OCI-LY1 (cell line): ENCODE measurements around the gene IL22RA2.

ENCODE experiments used
- H2AFZ ChIP-seq: fragments of 200-600 bp; sonication (generic), shearing (Covaris generic); 2 replicates; pipeline ENCODE4 v1.6.0; 2014; ENCODE audit warnings: antibody characterized with exemption, mild to moderate bottlenecking, low read length
- H3F3A ChIP-seq: fragments of 200-600 bp; sonication (generic), shearing (Covaris generic); 2 replicates; pipeline ENCODE4 v1.6.0; 2014; ENCODE audit warnings: mild to moderate bottlenecking, antibody characterized with exemption, low read length, moderate library complexity; ENCODE audit not compliant: insufficient read depth
- H3K27ac ChIP-seq: fragments of 200-600 bp; sonication (generic); 2 replicates; pipeline ENCODE4 v1.5.1; 2014; ENCODE audit warnings: low read length, mixed run types, mild to moderate bottlenecking, low read depth; ENCODE audit not compliant: poor library complexity, severe bottlenecking
- H3K27me3 ChIP-seq: fragments of 200-600 bp; sonication (generic); 2 replicates; pipeline ENCODE4 v1.6.0; 2014; ENCODE audit warnings: antibody characterized with exemption, mild to moderate bottlenecking, low read length, moderate library complexity; ENCODE audit not compliant: insufficient read depth
- H3K36me3 ChIP-seq: fragments of 200-600 bp; sonication (generic); 2 replicates; pipeline ENCODE4 v1.6.1; 2014; ENCODE audit warnings: mild to moderate bottlenecking, antibody characterized with exemption, low read length, moderate library complexity, mixed read lengths; ENCODE audit not compliant: insufficient read depth
- H3K4me1 ChIP-seq: fragments of 200-600 bp; sonication (generic); 2 replicates; pipeline ENCODE4 v1.5.1; 2014; ENCODE audit warnings: mild to moderate bottlenecking, low read length, moderate library complexity; ENCODE audit not compliant: insufficient read depth, severe bottlenecking
- H3K4me2 ChIP-seq: fragments of 200-600 bp; sonication (generic), shearing (Covaris generic); 2 replicates; pipeline ENCODE4 v1.6.1; 2014; ENCODE audit warnings: low read length
- H3K4me3 ChIP-seq: fragments of 200-600 bp; sonication (generic); 2 replicates; pipeline ENCODE4 v1.5.1; 2014; ENCODE audit warnings: low read length, low read depth, mild to moderate bottlenecking, mixed read lengths; ENCODE audit not compliant: poor library complexity, severe bottlenecking
- H3K79me2 ChIP-seq: fragments of 200-600 bp; shearing (Covaris generic); 2 replicates; pipeline ENCODE4 v1.6.1; 2016; ENCODE audit warnings: mixed run types, low read length, mixed read lengths; ENCODE audit not compliant: insufficient read depth
- H3K9ac ChIP-seq: fragments of 200-600 bp; sonication (generic), shearing (Covaris generic); 2 replicates; pipeline ENCODE4 v1.6.1; 2014; ENCODE audit warnings: mild to moderate bottlenecking, low read length, mixed read lengths
- H3K9me2 ChIP-seq: fragments of 200-600 bp; sonication (generic), shearing (Covaris generic); 2 replicates; pipeline ENCODE4 v1.6.1; 2014; ENCODE audit warnings: low read depth, mild to moderate bottlenecking, low read length, mixed read lengths
- H3K9me3 ChIP-seq: fragments of 200-600 bp; shearing (Covaris generic); 2 replicates; pipeline ENCODE4 v1.6.1; 2014; ENCODE audit warnings: low read length, mixed read lengths
- H4K20me1 ChIP-seq: fragments of 200-600 bp; sonication (generic), shearing (Covaris generic); 2 replicates; pipeline ENCODE4 v1.6.0; 2016; ENCODE audit warnings: mild to moderate bottlenecking, low read length; ENCODE audit not compliant: insufficient read depth
- CTCF ChIP-seq: fragments of 200-600 bp; sonication (generic), shearing (Covaris generic); IDR thresholded peaks from 2 replicates; pipeline ENCODE4 v1.5.1; 2017; ENCODE audit warnings: mild to moderate bottlenecking, antibody characterized with exemption, low read length, moderate library complexity, mixed read lengths
- EZH2 ChIP-seq: fragments of 200-600 bp; sonication (generic), shearing (Covaris generic); IDR thresholded peaks from 2 replicates; pipeline ENCODE4 v1.8.0; 2017; ENCODE audit warnings: borderline replicate concordance, mixed run types, mild to moderate bottlenecking, antibody characterized with exemption, low read length, moderate library complexity, mixed read lengths

Gene IL22RA2

GRCh38 chr6:137218917-137219663, 45.6 kb upstream of the IL22RA2 start, which contains the start of gene IFNGR1:
Gene IFNGR1, minus strand, starts transcription at chr6:137219385. Its CDS starts 58 bp downstream, at chr6:137219327.
- Histone ChIP-seq H3K4me1 (peaks cover 61% of the 10 kb centered on the region), H3K27ac (peak within 1 kb of the TSS; percentile 47), H4K20me1 (no peaks in the 10 kb centered on the region), H3K79me2 (peaks cover 25% of the 10 kb centered on the region; the same call in 1 of the 2 replicates), H3K9me2 (no peaks in the 10 kb centered on the region), H3K4me2 (peak within 1 kb of the TSS; percentile 87), H3K4me3 (peak within 1 kb of the TSS; percentile 77), H3K36me3 (peaks cover 7% of the 10 kb centered on the region; the same call in 1 of the 2 replicates), H2AFZ (0 out of 2 replicates have a peak within 1 kb of the TSS, but pooled peaks have one; percentile 39), H3K9ac (peak within 1 kb of the TSS; percentile 72), H3F3A (no peaks in the 10 kb centered on the region), H3K9me3 (no peaks in the 10 kb centered on the region), H3K27me3 (no peaks in the 10 kb centered on the region)
- TF ChIP-seq EZH2 (no peak), CTCF (no peak)

- Histone ChIP-seq H3K79me2 (peaks cover 25% of the 10 kb centered on the region; the same call in 1 of the 2 replicates), H3K9ac (peak overlapping the region; percentile 72), H3K4me1 (peaks cover 60% of the 10 kb centered on the region), H2AFZ (no peak overlapping the region), H3K36me3 (peaks cover 7% of the 10 kb centered on the region; the same call in 1 of the 2 replicates), H3K9me3 (no peaks in the 10 kb centered on the region), H3K27me3 (no peaks in the 10 kb centered on the region), H4K20me1 (no peaks in the 10 kb centered on the region), H3K4me3 (peak overlapping the region; percentile 77), H3K4me2 (peak overlapping the region; percentile 87), H3K9me2 (no peaks in the 10 kb centered on the region), H3K27ac (peak overlapping the region; percentile 32), H3F3A (no peaks in the 10 kb centered on the region)
- TF ChIP-seq EZH2 (no peak), CTCF (no peak)
Observed at GRCh38 chr6:137218473-137218916, 45.1 kb upstream of the IL22RA2 start.

- Histone ChIP-seq H3K9me3 (no peaks in the 10 kb centered on the region), H3K4me3 (peak overlapping the region; percentile 77), H3K4me1 (peaks cover 57% of the 10 kb centered on the region), H3K9me2 (no peaks in the 10 kb centered on the region), H3K9ac (peak overlapping the region; percentile 72; the same call in 1 of the 2 replicates), H4K20me1 (no peaks in the 10 kb centered on the region), H3F3A (no peaks in the 10 kb centered on the region), H3K27ac (no peak overlapping the region), H3K27me3 (no peaks in the 10 kb centered on the region), H3K36me3 (peaks cover 7% of the 10 kb centered on the region; the same call in 1 of the 2 replicates), H3K79me2 (peaks cover 26% of the 10 kb centered on the region; the same call in 1 of the 2 replicates), H3K4me2 (peak overlapping the region; percentile 87), H2AFZ (no peak overlapping the region)
- TF ChIP-seq CTCF: no peak
- TF ChIP-seq EZH2: no peak
Observed at GRCh38 chr6:137217801-137218472, 44.5 kb upstream of the IL22RA2 start.
